Mesenchymal stem cell (in vitro differentiated cells and primary cell): Measurements from ENCODE around the gene MRTFA.

Experiments used
- DNase-seq: peaks from one replicate; pipeline ENCODE4 v3.0.0-alpha.2; 2013
- H2AFZ ChIP-seq: one replicate; pipeline ENCODE4 v1.6.1; 2013; ENCODE audit warnings: low read depth, mild to moderate bottlenecking, control low read depth, inconsistent platforms, low read length, moderate library complexity
- H2AK5ac ChIP-seq: 2 replicates; pipeline ENCODE4 v1.6.1; 2013; ENCODE audit warnings: low read length, moderate library complexity, mild to moderate bottlenecking, inconsistent platforms; ENCODE audit not compliant: severe bottlenecking
- H2BK120ac ChIP-seq: one replicate; pipeline ENCODE4 v1.6.1; 2013; ENCODE audit warnings: low read depth, mild to moderate bottlenecking, inconsistent platforms, low read length, moderate library complexity
- H2BK12ac ChIP-seq, 2 experiments: one replicate each; pipeline ENCODE4 v1.6.1; 2013; ENCODE audit warnings: inconsistent platforms in 2 of 2, low read length in 2 of 2, mild to moderate bottlenecking in 2 of 2, moderate library complexity in 2 of 2, control low read depth in 1 of 2
- H2BK15ac ChIP-seq: one replicate; pipeline ENCODE4 v1.6.1; 2013; ENCODE audit warnings: mild to moderate bottlenecking, low read depth, inconsistent platforms; ENCODE audit not compliant: poor library complexity, severe bottlenecking
- H2BK5ac ChIP-seq: 2 replicates; pipeline ENCODE4 v1.6.1; 2013; ENCODE audit warnings: low read depth, mild to moderate bottlenecking, low read length, control low read depth, inconsistent platforms; ENCODE audit not compliant: poor library complexity, severe bottlenecking
- H3K14ac ChIP-seq, 2 experiments: one replicate each; pipeline ENCODE4 v1.6.1; 2013; ENCODE audit warnings: inconsistent platforms in 2 of 2, low read length in 2 of 2, control low read depth in 1 of 2, mild to moderate bottlenecking in 1 of 2, moderate library complexity in 1 of 2
- H3K18ac ChIP-seq, 2 experiments: one replicate each; pipeline ENCODE4 v1.6.1; 2013; ENCODE audit warnings: inconsistent platforms in 2 of 2, low read length in 2 of 2, control low read depth in 1 of 2, low read depth in 1 of 2, mild to moderate bottlenecking in 1 of 2
- H3K23ac ChIP-seq, 2 experiments: one replicate each; pipeline ENCODE4 v1.6.1; 2013; ENCODE audit warnings: inconsistent platforms in 2 of 2, low read length in 2 of 2, mild to moderate bottlenecking in 2 of 2, moderate library complexity in 2 of 2, control low read depth in 1 of 2
- H3K27ac ChIP-seq: 2 replicates; pipeline ENCODE4 v1.5.1; 2013; ENCODE audit warnings: mild to moderate bottlenecking, moderate library complexity, low read length, control low read depth, inconsistent platforms; ENCODE audit not compliant: poor library complexity, severe bottlenecking
- H3K27me3 ChIP-seq, 2 experiments: 2 replicates each; pipeline versions ENCODE4 v1.6.1 to v1.7.0; 2013; ENCODE audit warnings: low read length in 2 of 2, mild to moderate bottlenecking in 2 of 2, moderate library complexity in 2 of 2, control low read depth in 1 of 2, inconsistent platforms in 1 of 2; ENCODE audit not compliant: control insufficient read depth in 1 of 2, insufficient read depth in 1 of 2
- H3K36me3 ChIP-seq, 2 experiments: 2 replicates each; pipeline versions ENCODE4 v1.6.1 to v1.7.0; 2013; ENCODE audit warnings: low read length in 2 of 2, control low read depth in 1 of 2, inconsistent platforms in 1 of 2, low read depth in 1 of 2, mild to moderate bottlenecking in 1 of 2; ENCODE audit not compliant: insufficient read depth in 2 of 2, control insufficient read depth in 1 of 2
- H3K4ac ChIP-seq, 2 experiments: one replicate each; pipeline ENCODE4 v1.6.1; 2013; ENCODE audit warnings: inconsistent platforms in 2 of 2, low read length in 2 of 2, mild to moderate bottlenecking in 2 of 2, moderate library complexity in 2 of 2, control low read depth in 1 of 2, low read depth in 1 of 2
- H3K4me1 ChIP-seq: 2 replicates; pipeline ENCODE4 v1.6.1; 2013; ENCODE audit warnings: low read depth, low read length, control low read depth; ENCODE audit not compliant: control insufficient read depth, insufficient read depth
- H3K4me2 ChIP-seq: 2 replicates; pipeline ENCODE4 v1.6.1; 2013; ENCODE audit warnings: low read length, mild to moderate bottlenecking, inconsistent platforms; ENCODE audit not compliant: poor library complexity, severe bottlenecking
- H3K4me3 ChIP-seq, 2 experiments: 2 replicates each; pipeline versions ENCODE4 v1.5.1 to v1.7.0; 2013; ENCODE audit warnings: low read length in 2 of 2, mild to moderate bottlenecking in 2 of 2, control low read depth in 1 of 2, low read depth in 1 of 2; ENCODE audit not compliant: insufficient read depth in 1 of 2
- H3K79me1 ChIP-seq: replicated peaks from 2 replicates; pipeline ENCODE4 v1.6.1; 2013; ENCODE audit warnings: mild to moderate bottlenecking, control low read depth, low read length, inconsistent platforms; ENCODE audit not compliant: poor library complexity, severe bottlenecking
- H3K9ac ChIP-seq: 2 replicates; pipeline ENCODE4 v1.7.0; 2013; ENCODE audit warnings: mild to moderate bottlenecking, low read length, moderate library complexity
- H3K9me3 ChIP-seq: 2 replicates; pipeline ENCODE4 v1.7.0; 2013; ENCODE audit warnings: mild to moderate bottlenecking, low read length; ENCODE audit not compliant: control insufficient read depth
- H4K8ac ChIP-seq: one replicate; pipeline ENCODE4 v1.6.1; 2013; ENCODE audit warnings: inconsistent platforms, mild to moderate bottlenecking, low read length, moderate library complexity
- H4K91ac ChIP-seq: one replicate; pipeline ENCODE4 v1.6.1; 2013; ENCODE audit warnings: mild to moderate bottlenecking, low read length, inconsistent platforms
- WGBS: methylation state at CpG from one replicate; pipeline ENCODE4 v1.1.7; 2013; ENCODE audit warnings: mixed read lengths; 5-methylcytosine and 5-hydroxymethylcytosine counted together

The MRTFA gene

DNA sequence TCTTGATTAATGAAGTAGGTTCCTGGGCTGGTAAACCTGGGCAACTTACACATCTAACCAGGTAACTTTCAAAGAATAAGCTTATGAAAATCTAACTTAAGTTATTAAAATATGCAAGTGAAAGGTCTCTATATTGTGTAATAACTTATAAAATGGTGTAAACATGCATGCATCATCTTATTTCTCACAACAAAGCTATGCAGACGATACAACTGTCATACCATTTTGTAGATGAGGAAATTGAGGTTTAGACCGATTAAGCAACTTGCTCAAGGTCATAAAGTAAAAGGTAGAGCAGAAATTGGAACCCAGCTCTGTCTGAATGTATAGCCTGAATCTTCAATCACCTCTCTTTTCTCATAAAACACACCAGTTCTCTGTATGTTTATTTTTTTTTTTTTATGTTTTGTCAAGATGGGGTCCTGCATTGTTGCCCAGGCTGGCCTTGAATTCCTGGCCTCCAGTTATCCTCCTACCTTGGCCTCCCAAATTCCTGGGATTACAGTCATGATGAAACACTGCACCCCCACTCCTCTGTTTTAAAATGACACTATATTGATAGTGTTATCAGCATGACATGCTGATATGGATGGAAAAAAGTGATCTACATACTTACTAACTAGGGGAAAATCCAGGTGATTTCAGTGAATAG lies 156.5 kb downstream of the MRTFA start:
- Histone ChIP-seq H3K79me1 (peaks cover 38% of the 10 kb centered on the region), H3K9me3 (no peaks in the 10 kb centered on the region), H4K8ac (no peak overlapping the region), H3K4ac (no peak overlapping the region), H3K36me3 (peaks cover 2 to 4% of the 10 kb centered on the region in 2 experiments), H3K4me2 (no peak overlapping the region), H2BK15ac (no peak overlapping the region), H3K27me3 (no peaks in the 10 kb centered on the region), H2BK12ac (no peak overlapping the region), H3K14ac (no peak overlapping the region), H3K4me1 (peaks cover 2% of the 10 kb centered on the region), H3K23ac (no peak overlapping the region), H2BK120ac (no peak overlapping the region), H4K91ac (no peak overlapping the region), H3K4me3 (no peak overlapping the region), H3K18ac (no peak overlapping the region), H2BK5ac (no peak overlapping the region), H2AK5ac (no peak overlapping the region), H2AFZ (no peak overlapping the region), H3K9ac (no peak overlapping the region), H3K27ac (no peak overlapping the region)
- no peak for DNase-seq
- WGBS, result 94% methylated on average over 2 of the region's 2 CpGs

DNA sequence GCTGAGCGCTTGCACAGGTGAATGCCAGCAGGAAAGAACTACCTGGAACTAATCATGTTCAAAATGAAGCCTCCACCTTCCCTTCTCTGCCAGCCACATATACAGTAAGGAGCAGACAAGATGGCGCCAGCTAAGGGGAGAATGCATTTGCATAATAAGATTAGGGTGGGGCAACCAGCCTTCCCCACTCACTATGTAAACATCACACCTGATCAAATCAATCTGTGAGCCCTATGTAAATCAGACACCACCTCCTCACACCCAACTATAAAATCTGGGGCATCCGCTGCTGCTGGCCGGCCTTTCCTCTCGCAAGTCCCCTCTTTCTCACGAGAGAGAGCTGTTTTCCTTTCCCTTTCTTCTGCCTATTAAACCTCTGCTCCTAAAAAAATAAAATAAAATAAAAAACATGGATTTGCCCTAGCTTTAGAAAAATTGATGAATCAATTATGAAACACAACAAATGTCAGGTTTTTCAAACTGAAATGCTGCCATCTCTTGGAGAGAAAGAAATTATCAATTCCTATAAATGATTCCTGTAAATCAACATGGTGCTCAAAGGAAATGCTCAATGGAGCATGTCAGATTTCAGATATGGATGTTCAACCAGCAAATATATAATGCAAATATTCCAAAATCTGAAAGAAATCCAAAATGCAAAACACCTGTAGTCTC lies 157.3 kb downstream of the MRTFA start:
- H3K4ac ChIP-seq, result no peak overlapping the region
- H3K36me3 ChIP-seq, result peaks cover 4 to 6% of the 10 kb centered on the region in 2 experiments
- H3K4me3 ChIP-seq, result no peak overlapping the region
- H2BK120ac ChIP-seq, result no peak overlapping the region
- no peak overlapping the region for H3K14ac ChIP-seq
- H3K4me2 ChIP-seq, result no peak overlapping the region
- no peak overlapping the region for H3K23ac ChIP-seq
- H3K18ac ChIP-seq, result no peak overlapping the region
- H2AK5ac ChIP-seq, result no peak overlapping the region
- H3K9me3 ChIP-seq, result no peaks in the 10 kb centered on the region
- H3K27me3 ChIP-seq, result no peaks in the 10 kb centered on the region
- H2BK5ac ChIP-seq, result no peak overlapping the region
- H3K9ac ChIP-seq, result no peak overlapping the region
- no peak for DNase-seq
- H3K4me1 ChIP-seq, result no peaks in the 10 kb centered on the region
- H2AFZ ChIP-seq, result no peak overlapping the region
- H2BK12ac ChIP-seq, result no peak overlapping the region
- H4K8ac ChIP-seq, result no peak overlapping the region
- H3K27ac ChIP-seq, result no peak overlapping the region
- H4K91ac ChIP-seq, result no peak overlapping the region
- peaks cover 37% of the 10 kb centered on the region for H3K79me1 ChIP-seq
- no peak overlapping the region for H2BK15ac ChIP-seq
- 86% methylated on average over 6 of the region's 6 CpGs for WGBS

DNA sequence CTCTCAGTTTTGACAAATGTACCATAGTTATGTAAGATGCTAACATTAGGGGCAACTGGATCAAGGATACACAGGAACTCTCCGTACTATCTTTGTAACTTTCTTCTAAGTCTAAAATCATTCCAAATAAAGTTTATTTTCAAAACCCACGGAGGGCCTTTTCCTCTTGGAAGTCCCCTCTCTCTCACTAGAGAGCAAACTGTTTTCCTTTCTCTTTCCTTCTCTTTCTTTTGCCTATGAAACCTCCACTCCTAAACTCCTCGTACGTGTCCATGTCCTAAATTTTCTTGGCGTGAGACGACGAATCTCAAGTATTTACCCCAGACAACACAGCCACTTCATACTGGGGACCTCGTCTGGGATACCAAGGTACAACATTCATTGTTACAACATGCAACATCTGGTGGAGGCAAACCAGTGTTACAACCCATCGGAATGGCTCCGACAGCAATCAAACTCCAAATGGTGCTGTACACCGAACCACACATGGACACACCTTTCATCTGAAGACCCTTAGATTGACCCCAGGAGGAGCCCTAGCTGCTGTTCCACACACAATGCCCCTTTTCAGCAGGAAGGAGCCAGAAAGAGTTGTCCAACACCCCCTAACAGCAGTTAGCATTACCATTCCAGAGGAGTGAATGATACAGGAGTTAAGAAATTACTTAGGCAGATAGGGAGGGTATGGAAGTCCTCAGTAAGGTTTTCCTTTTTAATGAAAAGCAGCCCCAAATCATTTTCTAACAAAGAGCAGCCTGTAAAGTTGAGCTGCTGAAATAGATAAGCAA lies 158.0 kb downstream of the MRTFA start:
- Histone ChIP-seq H3K18ac (no peak overlapping the region), H4K91ac (no peak overlapping the region), H3K14ac (no peak overlapping the region), H2AFZ (no peak overlapping the region), H3K4me3 (no peak overlapping the region), H3K4me1 (no peaks in the 10 kb centered on the region), H3K27me3 (no peaks in the 10 kb centered on the region), H3K4ac (no peak overlapping the region), H2AK5ac (no peak overlapping the region), H2BK12ac (no peak overlapping the region), H2BK15ac (no peak overlapping the region), H2BK120ac (no peak overlapping the region), H3K4me2 (no peak overlapping the region), H3K27ac (no peak overlapping the region), H3K9ac (no peak overlapping the region), H3K23ac (no peak overlapping the region), H3K36me3 (peaks cover 4 to 6% of the 10 kb centered on the region in 2 experiments), H2BK5ac (no peak overlapping the region), H3K79me1 (peaks cover 35% of the 10 kb centered on the region), H4K8ac (no peak overlapping the region), H3K9me3 (no peaks in the 10 kb centered on the region)
- DNase-seq, result no peak
- 95% methylated on average over 11 of the region's 11 CpGs for WGBS

DNA sequence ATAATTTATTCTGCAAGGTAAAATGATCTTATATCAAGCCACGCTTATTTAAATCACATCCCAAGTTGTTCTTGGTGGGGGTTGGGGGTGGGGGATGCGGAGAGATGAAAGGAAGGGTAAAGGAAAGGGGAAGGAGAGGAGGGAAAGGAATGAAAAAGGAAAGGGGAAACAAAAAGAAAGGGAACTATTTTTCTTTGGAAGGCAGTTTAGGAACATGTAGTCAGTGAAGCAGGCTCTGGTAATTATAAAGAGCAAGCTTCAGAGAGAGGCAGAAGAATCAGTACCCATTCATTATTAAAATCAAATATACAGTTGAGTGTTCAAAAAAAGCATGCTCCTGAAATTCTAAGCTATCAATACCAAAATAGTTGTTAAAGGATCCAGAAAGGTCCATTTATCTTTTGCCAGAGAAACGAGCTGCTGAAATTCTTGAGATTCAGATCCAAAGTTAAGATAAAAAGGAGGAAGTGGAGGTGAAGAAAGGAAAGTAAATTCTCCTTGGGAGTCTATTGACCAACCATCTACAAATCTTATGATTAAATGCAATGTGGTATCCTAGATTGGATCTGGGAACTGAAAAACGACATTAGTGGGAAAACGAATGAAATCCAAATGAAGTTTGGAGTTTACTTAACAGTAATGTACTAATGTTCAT lies 158.7 kb downstream of the MRTFA start:
- Histone ChIP-seq H3K9ac (no peak overlapping the region), H2BK15ac (no peak overlapping the region), H3K36me3 (peaks cover 1 to 6% of the 10 kb centered on the region in 2 experiments), H3K4ac (no peak overlapping the region), H3K4me3 (no peak overlapping the region), H3K18ac (no peak overlapping the region), H3K9me3 (no peaks in the 10 kb centered on the region), H3K14ac (no peak overlapping the region), H4K8ac (no peak overlapping the region), H2BK5ac (no peak overlapping the region), H3K27ac (no peak overlapping the region), H3K27me3 (no peaks in the 10 kb centered on the region), H3K4me1 (no peaks in the 10 kb centered on the region), H3K23ac (no peak overlapping the region), H2AK5ac (no peak overlapping the region), H3K4me2 (no peak overlapping the region), H4K91ac (no peak overlapping the region), H2AFZ (no peak overlapping the region), H2BK120ac (no peak overlapping the region), H3K79me1 (peaks cover 32% of the 10 kb centered on the region), H2BK12ac (no peak overlapping the region)
- 65% methylated on average over 3 of the region's 5 CpGs for WGBS
- DNase-seq, result no peak
